ENCODE data around the gene SNCA.

DNA sequence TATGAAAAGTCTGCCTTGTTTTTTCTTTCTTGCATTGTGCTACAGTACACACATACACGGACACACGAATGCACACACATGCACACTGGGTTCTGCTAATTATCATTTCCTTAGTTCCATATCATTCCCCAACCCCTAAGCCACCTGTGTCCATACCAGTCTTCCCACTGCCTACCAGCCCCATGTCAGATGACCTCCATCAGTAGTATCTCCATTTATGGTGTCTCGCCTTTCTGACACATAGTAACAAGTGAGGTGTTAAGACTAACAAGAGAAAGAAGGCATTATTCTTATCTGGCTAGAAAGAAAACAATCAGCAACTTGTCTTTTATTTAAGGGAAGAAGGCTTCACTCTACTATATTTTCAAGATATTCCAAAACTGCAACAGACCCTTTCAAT lies 67.1 kb downstream of the SNCA start:
- TF ChIP-seq, protein P1, sequence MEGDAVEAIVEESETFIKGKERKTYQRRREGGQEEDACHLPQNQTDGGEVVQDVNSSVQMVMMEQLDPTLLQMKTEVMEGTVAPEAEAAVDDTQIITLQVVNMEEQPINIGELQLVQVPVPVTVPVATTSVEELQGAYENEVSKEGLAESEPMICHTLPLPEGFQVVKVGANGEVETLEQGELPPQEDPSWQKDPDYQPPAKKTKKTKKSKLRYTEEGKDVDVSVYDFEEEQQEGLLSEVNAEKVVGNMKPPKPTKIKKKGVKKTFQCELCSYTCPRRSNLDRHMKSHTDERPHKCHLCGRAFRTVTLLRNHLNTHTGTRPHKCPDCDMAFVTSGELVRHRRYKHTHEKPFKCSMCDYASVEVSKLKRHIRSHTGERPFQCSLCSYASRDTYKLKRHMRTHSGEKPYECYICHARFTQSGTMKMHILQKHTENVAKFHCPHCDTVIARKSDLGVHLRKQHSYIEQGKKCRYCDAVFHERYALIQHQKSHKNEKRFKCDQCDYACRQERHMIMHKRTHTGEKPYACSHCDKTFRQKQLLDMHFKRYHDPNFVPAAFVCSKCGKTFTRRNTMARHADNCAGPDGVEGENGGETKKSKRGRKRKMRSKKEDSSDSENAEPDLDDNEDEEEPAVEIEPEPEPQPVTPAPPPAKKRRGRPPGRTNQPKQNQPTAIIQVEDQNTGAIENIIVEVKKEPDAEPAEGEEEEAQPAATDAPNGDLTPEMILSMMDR (IDR thresholded peaks at IDR 0.05; ENCODE audit: low read depth, low read length, poor library complexity, severe bottlenecking) = no peak
- no peak for TF ChIP-seq EZH2phosphoT487 (IDR thresholded peaks at IDR 0.05; ENCODE audit: borderline replicate concordance, low read length)
